HCT116 (cell line): ENCODE data around the gene FNBP1. TPM values are rescaled to one million over a fixed set of nuclear protein-coding genes. Genes with fewer than 3 reads are reported as not detected.

Source experiments
- ATAC-seq: fragments of 200-7000 bp; cut with Tn5 transposase; 2 replicates; pipeline ENCODE4 v1.9.1; 2020; ENCODE audit warnings: mild to moderate bottlenecking, moderate library complexity
- BruUV-seq: library from RNA; stranded (reverse); fragments of 400-500 nt; replicated peaks from 2 replicates; lab custom pipeline; 2021; lab: Mats Ljungman, UMichigan
- CTCF ChIA-PET: fragments of 300-600 bp; sonication (Branson Sonifier 250); formaldehyde crosslinking; loops from one replicate; lab custom pipeline; 2021; ENCODE audit warnings: antibody characterized with exemption; lab: Charles Lee
- POLR2A ChIA-PET: fragments of 300-600, 350-600 bp; sonication (Branson Sonifier 250); formaldehyde crosslinking; loops from one replicate; lab custom pipeline; 2021; ENCODE audit warnings: antibody characterized with exemption; lab: Charles Lee
- RAD21 ChIA-PET, 2 experiments: fragments of 300-600 bp; sonication (Branson Sonifier 250); formaldehyde crosslinking; loops; one replicate each; lab custom pipeline; 2023; ENCODE audit warnings: low total read pairs in 2 of 2; ENCODE audit not compliant: uncharacterized antibody in 2 of 2, unreplicated experiment in 2 of 2, low non-redundant PET in 1 of 2; lab: Charles Lee
- DNase-seq: peaks from one replicate; pipeline ENCODE4 v3.0.0-alpha.2; 2010; ENCODE audit warnings: low read depth, low spot score
- H2AFZ ChIP-seq: fragments of 200-600 bp; shearing (Covaris generic), sonication (generic); 2 replicates; pipeline ENCODE4 v1.6.1; 2017; ENCODE audit warnings: low read depth, mixed run types, mixed read lengths, antibody characterized with exemption, low read length; ENCODE audit not compliant: poor library complexity, severe bottlenecking
- H3K27ac ChIP-seq: 2 replicates; pipeline ENCODE4 v1.5.1; 2012; ENCODE audit warnings: low read depth, low read length
- H3K27me3 ChIP-seq: fragments of 200-600 bp; sonication (generic); 2 replicates; pipeline ENCODE4 v1.6.1; 2016; ENCODE audit warnings: mixed run types, low read length, mixed read lengths; ENCODE audit not compliant: insufficient read depth
- H3K36me3 ChIP-seq, 2 experiments: fragments of 200-500 bp in 1 of 2; fragments of 200-600 bp in 1 of 2; sonication (Bioruptor generic) in 1 of 2; sonication (generic) in 1 of 2; 2 replicates each; pipeline versions ENCODE4 v1.5.1 to v1.6.1; 2014 to 2016; ENCODE audit warnings: low read length in 2 of 2, inconsistent platforms in 1 of 2, mixed read lengths in 1 of 2, mixed run types in 1 of 2; ENCODE audit not compliant: insufficient read depth in 2 of 2, control insufficient read depth in 1 of 2
- H3K4me1 ChIP-seq, 2 experiments: fragments of 200-600 bp in 1 of 2; sonication (generic) in 1 of 2; 2 replicates each; pipeline versions ENCODE4 v1.5.1 to v1.6.1; 2012 to 2017; ENCODE audit warnings: low read length in 2 of 2, inconsistent platforms in 1 of 2, mild to moderate bottlenecking in 1 of 2, mixed read lengths in 1 of 2, mixed run types in 1 of 2, moderate library complexity in 1 of 2; ENCODE audit not compliant: insufficient read depth in 2 of 2, control insufficient read depth in 1 of 2
- H3K4me2 ChIP-seq: fragments of 200-600 bp; sonication (generic); 2 replicates; pipeline ENCODE4 v1.6.1; 2017; ENCODE audit warnings: mixed run types, low read length, mixed read lengths
- H3K4me3 ChIP-seq, 2 experiments: fragments of 200-600 bp in 1 of 2; sonication (generic) in 1 of 2; replicated peaks in 1 of 2; 2 replicates each; pipeline ENCODE4 v1.5.1; 2011 to 2016; ENCODE audit warnings: low read length in 2 of 2, control low read depth in 1 of 2, low read depth in 1 of 2, mild to moderate bottlenecking in 1 of 2, mixed read lengths in 1 of 2, mixed run types in 1 of 2
- H3K79me2 ChIP-seq: fragments of 200-600 bp; sonication (generic); 2 replicates; pipeline ENCODE4 v1.6.1; 2017; ENCODE audit warnings: mild to moderate bottlenecking, mixed run types, low read length, moderate library complexity, mixed read lengths; ENCODE audit not compliant: insufficient read depth
- H3K9ac ChIP-seq: fragments of 200-600 bp; sonication (generic); 2 replicates; pipeline ENCODE4 v1.6.1; 2016; ENCODE audit warnings: low read length, mixed read lengths
- H3K9me2 ChIP-seq: fragments of 200-600 bp; sonication (generic), shearing (Covaris generic); 2 replicates; pipeline ENCODE4 v1.6.1; 2017; ENCODE audit warnings: mixed run types, mild to moderate bottlenecking, moderate library complexity; ENCODE audit not compliant: insufficient read depth
- H3K9me3 ChIP-seq, 2 experiments: fragments of 200-500 bp in 1 of 2; fragments of 200-600 bp in 1 of 2; sonication (Bioruptor generic) in 1 of 2; sonication (generic) in 1 of 2; 2 replicates each; pipeline ENCODE4 v1.6.1; 2014 to 2017; ENCODE audit warnings: low read length in 2 of 2, mixed read lengths in 2 of 2, inconsistent platforms in 1 of 2, low read depth in 1 of 2, mild to moderate bottlenecking in 1 of 2, mixed run types in 1 of 2, moderate library complexity in 1 of 2; ENCODE audit not compliant: control insufficient read depth in 1 of 2, insufficient read depth in 1 of 2
- H4K20me1 ChIP-seq: fragments of 200-600 bp; sonication (generic), shearing (Covaris generic); 2 replicates; pipeline ENCODE4 v1.6.1; 2017; ENCODE audit warnings: mixed run types, mild to moderate bottlenecking, moderate library complexity; ENCODE audit not compliant: insufficient read depth
- CEBPB ChIP-seq: IDR thresholded peaks from 2 replicates; pipeline ENCODE4 v1.6.1; 2012; ENCODE audit warnings: low read depth
- EGR1 ChIP-seq: IDR thresholded peaks from 2 replicates; pipeline ENCODE4 v1.6.1; 2012; ENCODE audit warnings: low read depth
- ELF1 ChIP-seq: IDR thresholded peaks from 2 replicates; pipeline ENCODE4 v1.6.1; 2012; ENCODE audit warnings: low read depth, borderline replicate concordance
- EZH2phosphoT487 ChIP-seq: fragments of 200-600 bp; IDR thresholded peaks from 2 replicates; pipeline ENCODE4 v1.6.1; 2018; ENCODE audit warnings: antibody characterized with exemption, borderline replicate concordance
- FOSL1 ChIP-seq: IDR thresholded peaks from 2 replicates; pipeline ENCODE4 v1.6.1; 2012; ENCODE audit warnings: low read depth
- POLR2A ChIP-seq: IDR thresholded peaks from 2 replicates; pipeline ENCODE4 v1.7.0; 2011; ENCODE audit warnings: borderline replicate concordance; ENCODE audit not compliant: insufficient read depth, insufficient read length; ENCODE audit errors: extremely low read depth
- POLR2AphosphoS5 ChIP-seq: IDR thresholded peaks from 2 replicates; pipeline ENCODE4 v1.6.1; 2011; ENCODE audit warnings: mild to moderate bottlenecking, low read depth, low read length, moderate library complexity
- SIN3A ChIP-seq: IDR thresholded peaks from 2 replicates; pipeline ENCODE4 v1.6.1; 2012; ENCODE audit warnings: low read depth
- intact Hi-C: fragments of 100-400 bp; cut with micrococcal nuclease; formaldehyde crosslinking; loops from 2 replicates; pipeline ENCODE4 v1.10.0; 2022
- total RNA-seq: library from RNA; stranded (reverse); gene quantifications from one replicate; pipeline ENCODE4 v1.2.1, GENCODE V29; 2021; ENCODE audit not compliant: unreplicated experiment
- TF ChIP-seq, protein P1 (sequence below): IDR thresholded peaks from 2 replicates; pipeline ENCODE4 v1.6.1; 2011; ENCODE audit warnings: mild to moderate bottlenecking, low read length, moderate library complexity; ENCODE audit not compliant: insufficient replicate concordance; ENCODE audit errors: extremely low read depth
- TF ChIP-seq, protein P2 (sequence below), 3 experiments: fragments of 200-600 bp in 1 of 3; sonication (generic) in 1 of 3; IDR thresholded peaks in 2 of 3; conservative IDR thresholded peaks in 1 of 3; 2 replicates each; pipeline ENCODE4 v1.5.1; 2012 to 2017; ENCODE audit warnings: low read depth in 2 of 3, low read length in 2 of 3, antibody characterized with exemption in 1 of 3, borderline replicate concordance in 1 of 3, control low read depth in 1 of 3, mild to moderate bottlenecking in 1 of 3, mixed read lengths in 1 of 3, mixed run types in 1 of 3, moderate library complexity in 1 of 3; ENCODE audit not compliant: insufficient read depth in 1 of 3

Gene FNBP1
- total RNA-seq, 1 experiment from 2014 or later = 25.0 TPM

DNA sequence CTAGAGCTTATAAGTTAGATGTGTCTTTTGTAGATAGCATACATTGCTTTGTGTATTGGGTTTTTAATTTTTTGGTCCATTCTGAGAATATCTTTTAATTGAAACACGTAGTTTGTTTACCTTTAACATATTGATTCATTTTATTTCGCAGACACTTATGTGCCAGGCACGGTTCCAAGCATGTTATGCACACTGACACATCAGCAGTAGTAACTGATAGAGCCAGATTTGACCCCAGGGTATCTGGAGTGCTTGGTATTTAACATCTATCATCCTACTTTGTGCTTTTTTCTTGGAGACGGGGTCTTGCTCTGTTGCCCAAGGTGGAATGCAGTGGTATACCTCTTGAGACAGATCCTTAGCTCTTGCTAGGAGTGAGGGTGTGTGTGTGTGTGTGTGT lies 135.8 kb downstream of the FNBP1 start:
- POLR2A ChIA-PET = no interaction called here

More for the DNA sequence above, 135.8 kb downstream of the FNBP1 start:
- Histone ChIP-seq H3K27me3 (no peaks in the 10 kb centered on the region), H3K4me3 (no peak overlapping the region), H3K36me3 (no peaks in the 10 kb centered on the region), H3K9ac (no peak overlapping the region), H2AFZ (no peak overlapping the region), H3K4me2 (no peak overlapping the region), H3K27ac (no peak overlapping the region), H3K9me2 (no peaks in the 10 kb centered on the region), H4K20me1 (no peaks in the 10 kb centered on the region), H3K79me2 (no peaks in the 10 kb centered on the region), H3K4me1 (peaks cover 18 to 31% of the 10 kb centered on the region in 2 experiments), H3K9me3 (no peaks in the 10 kb centered on the region)
- ATAC-seq = no peak
- intact Hi-C loops = no loop called here
- CTCF ChIA-PET = no interaction called here
- no peak for DNase-seq
- TF ChIP-seq SIN3A (no peak), FOSL1 (no peak), EGR1 (no peak), POLR2AphosphoS5 (no peak), POLR2A (no peak), EZH2phosphoT487 (no peak), ELF1 (no peak), CEBPB (no peak)
- TF ChIP-seq, protein P1, sequence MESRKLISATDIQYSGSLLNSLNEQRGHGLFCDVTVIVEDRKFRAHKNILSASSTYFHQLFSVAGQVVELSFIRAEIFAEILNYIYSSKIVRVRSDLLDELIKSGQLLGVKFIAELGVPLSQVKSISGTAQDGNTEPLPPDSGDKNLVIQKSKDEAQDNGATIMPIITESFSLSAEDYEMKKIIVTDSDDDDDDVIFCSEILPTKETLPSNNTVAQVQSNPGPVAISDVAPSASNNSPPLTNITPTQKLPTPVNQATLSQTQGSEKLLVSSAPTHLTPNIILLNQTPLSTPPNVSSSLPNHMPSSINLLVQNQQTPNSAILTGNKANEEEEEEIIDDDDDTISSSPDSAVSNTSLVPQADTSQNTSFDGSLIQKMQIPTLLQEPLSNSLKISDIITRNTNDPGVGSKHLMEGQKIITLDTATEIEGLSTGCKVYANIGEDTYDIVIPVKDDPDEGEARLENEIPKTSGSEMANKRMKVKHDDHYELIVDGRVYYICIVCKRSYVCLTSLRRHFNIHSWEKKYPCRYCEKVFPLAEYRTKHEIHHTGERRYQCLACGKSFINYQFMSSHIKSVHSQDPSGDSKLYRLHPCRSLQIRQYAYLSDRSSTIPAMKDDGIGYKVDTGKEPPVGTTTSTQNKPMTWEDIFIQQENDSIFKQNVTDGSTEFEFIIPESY = no peak
- TF ChIP-seq, protein P2, sequence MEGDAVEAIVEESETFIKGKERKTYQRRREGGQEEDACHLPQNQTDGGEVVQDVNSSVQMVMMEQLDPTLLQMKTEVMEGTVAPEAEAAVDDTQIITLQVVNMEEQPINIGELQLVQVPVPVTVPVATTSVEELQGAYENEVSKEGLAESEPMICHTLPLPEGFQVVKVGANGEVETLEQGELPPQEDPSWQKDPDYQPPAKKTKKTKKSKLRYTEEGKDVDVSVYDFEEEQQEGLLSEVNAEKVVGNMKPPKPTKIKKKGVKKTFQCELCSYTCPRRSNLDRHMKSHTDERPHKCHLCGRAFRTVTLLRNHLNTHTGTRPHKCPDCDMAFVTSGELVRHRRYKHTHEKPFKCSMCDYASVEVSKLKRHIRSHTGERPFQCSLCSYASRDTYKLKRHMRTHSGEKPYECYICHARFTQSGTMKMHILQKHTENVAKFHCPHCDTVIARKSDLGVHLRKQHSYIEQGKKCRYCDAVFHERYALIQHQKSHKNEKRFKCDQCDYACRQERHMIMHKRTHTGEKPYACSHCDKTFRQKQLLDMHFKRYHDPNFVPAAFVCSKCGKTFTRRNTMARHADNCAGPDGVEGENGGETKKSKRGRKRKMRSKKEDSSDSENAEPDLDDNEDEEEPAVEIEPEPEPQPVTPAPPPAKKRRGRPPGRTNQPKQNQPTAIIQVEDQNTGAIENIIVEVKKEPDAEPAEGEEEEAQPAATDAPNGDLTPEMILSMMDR (IDR thresholded peaks at IDR 0.05 in 2 of 3, conservative IDR thresholded peaks at IDR 0.05 in 1 of 3; ENCODE audit: borderline replicate concordance in 1 of 3, insufficient read depth in 1 of 3, low read depth in 2 of 3, low read length in 2 of 3) = no peak
- RAD21 ChIA-PET = no interaction called here
- no TSS peak for BruUV-seq
